ENCODE data around the gene KLF6.

Gene KLF6

GRCh38 chr10:3748484-3748883 lies 36.5 kb downstream of the KLF6 start:
- peaks cover 8% of the 10 kb centered on the region for H3K4me1 ChIP-seq (ENCODE audit: control insufficient read depth, insufficient read depth, low read depth, low read length)
- WGBS, result 87% methylated on average over 7 of the region's 7 CpGs

GRCh38 chr10:3747984-3748383 lies 37.0 kb downstream of the KLF6 start:
- Histone ChIP-seq H3K4me1 (ENCODE audit: control insufficient read depth, insufficient read depth, low read depth, low read length) (peaks cover 8% of the 10 kb centered on the region), H2AFZ (ENCODE audit: low read depth, low read length) (no peak overlapping the region), H3K4ac (ENCODE audit: low read depth in 1 of 2, low read length in 2 of 2) (no peak overlapping the region), H3K23ac (ENCODE audit: low read length in 2 of 2) (no peak overlapping the region), H3K9ac (ENCODE audit: low read length) (no peak overlapping the region), H2BK120ac (ENCODE audit: low read depth, low read length) (no peak overlapping the region), H4K8ac (ENCODE audit: low read length) (no peak overlapping the region), H3K79me1 (replicated peaks; ENCODE audit: low read length, poor library complexity, severe bottlenecking) (no peaks in the 10 kb centered on the region), H3K4me2 (ENCODE audit: low read length, poor library complexity, severe bottlenecking) (no peak overlapping the region), H4K91ac (ENCODE audit: low read length) (no peak overlapping the region), H2BK12ac (ENCODE audit: low read length in 2 of 2) (no peak overlapping the region), H3K4me3 (ENCODE audit: insufficient read depth in 1 of 2, low read depth in 1 of 2, low read length in 2 of 2) (no peak overlapping the region), H3K9me3 (ENCODE audit: control insufficient read depth, low read length) (no peaks in the 10 kb centered on the region), H3K18ac (ENCODE audit: low read depth in 1 of 2, low read length in 2 of 2) (peak overlapping the region in 1 of 2 experiments; percentile 19), H2AK5ac (ENCODE audit: low read length, severe bottlenecking) (peak overlapping the region; percentile 72), H3K27ac (ENCODE audit: low read length, poor library complexity, severe bottlenecking) (no peak overlapping the region), H3K36me3 (ENCODE audit: control insufficient read depth in 1 of 2, insufficient read depth in 2 of 2, low read depth in 1 of 2, low read length in 2 of 2) (no peaks in the 10 kb centered on the region), H3K14ac (ENCODE audit: low read length in 2 of 2) (no peak overlapping the region), H2BK15ac (ENCODE audit: low read depth, poor library complexity, severe bottlenecking) (no peak overlapping the region), H3K27me3 (ENCODE audit: control insufficient read depth in 1 of 2, insufficient read depth in 1 of 2, low read length in 2 of 2) (no peaks in the 10 kb centered on the region), H2BK5ac (ENCODE audit: low read depth, low read length, poor library complexity, severe bottlenecking) (no peak overlapping the region)
- 97% methylated on average over 6 of the region's 6 CpGs for WGBS
- DNase-seq, result no peak

More at GRCh38 chr10:3748484-3748883, 36.5 kb downstream of the KLF6 start:
- H4K91ac ChIP-seq (ENCODE audit: low read length), result no peak overlapping the region
- no peak overlapping the region for H2BK120ac ChIP-seq (ENCODE audit: low read depth, low read length)
- H3K9ac ChIP-seq (ENCODE audit: low read length), result no peak overlapping the region
- no peak overlapping the region for H4K8ac ChIP-seq (ENCODE audit: low read length)
- no peak for DNase-seq
- H3K4ac ChIP-seq (ENCODE audit: low read depth in 1 of 2, low read length in 2 of 2), result no peak overlapping the region
- H3K4me3 ChIP-seq (ENCODE audit: insufficient read depth in 1 of 2, low read depth in 1 of 2, low read length in 2 of 2), result no peak overlapping the region
- H2BK15ac ChIP-seq (ENCODE audit: low read depth, poor library complexity, severe bottlenecking), result no peak overlapping the region
- H3K27me3 ChIP-seq (ENCODE audit: control insufficient read depth in 1 of 2, insufficient read depth in 1 of 2, low read length in 2 of 2), result no peaks in the 10 kb centered on the region
- H3K18ac ChIP-seq (ENCODE audit: low read depth in 1 of 2, low read length in 2 of 2), result peak overlapping the region in 1 of 2 experiments; percentile 44
- no peak overlapping the region for H3K27ac ChIP-seq (ENCODE audit: low read length, poor library complexity, severe bottlenecking)
- H2BK12ac ChIP-seq (ENCODE audit: low read length in 2 of 2), result no peak overlapping the region
- H2AK5ac ChIP-seq (ENCODE audit: low read length, severe bottlenecking), result no peak overlapping the region
- H2AFZ ChIP-seq (ENCODE audit: low read depth, low read length), result no peak overlapping the region
- H2BK5ac ChIP-seq (ENCODE audit: low read depth, low read length, poor library complexity, severe bottlenecking), result no peak overlapping the region
- peak overlapping the region in 1 of 2 experiments; percentile 11 for H3K14ac ChIP-seq (ENCODE audit: low read length in 2 of 2)
- no peaks in the 10 kb centered on the region for H3K79me1 ChIP-seq (replicated peaks; ENCODE audit: low read length, poor library complexity, severe bottlenecking)
- H3K4me2 ChIP-seq (ENCODE audit: low read length, poor library complexity, severe bottlenecking), result no peak overlapping the region
- H3K23ac ChIP-seq (ENCODE audit: low read length in 2 of 2), result no peak overlapping the region
- no peaks in the 10 kb centered on the region for H3K36me3 ChIP-seq (ENCODE audit: control insufficient read depth in 1 of 2, insufficient read depth in 2 of 2, low read depth in 1 of 2, low read length in 2 of 2)
- H3K9me3 ChIP-seq (ENCODE audit: control insufficient read depth, low read length), result no peaks in the 10 kb centered on the region

- Histone ChIP-seq H3K4me1 (ENCODE audit: control insufficient read depth, insufficient read depth, low read depth, low read length) (peaks cover 8% of the 10 kb centered on the region), H3K23ac (ENCODE audit: low read length in 2 of 2) (no peak overlapping the region)
These were observed 37.6 kb downstream of the KLF6 start for GRCh38 chr10:3747248-3747960.

GRCh38 chr10:3746634-3747033 lies 38.4 kb downstream of the KLF6 start:
- 98% methylated on average over 7 of the region's 7 CpGs for whole genome bisulfite sequencing

More at GRCh38 chr10:3747248-3747960, 37.6 kb downstream of the KLF6 start:
- Histone ChIP-seq H2BK15ac (ENCODE audit: low read depth, poor library complexity, severe bottlenecking) (no peak overlapping the region), H3K9me3 (ENCODE audit: control insufficient read depth, low read length) (no peaks in the 10 kb centered on the region), H2AK5ac (ENCODE audit: low read length, severe bottlenecking) (no peak overlapping the region), H3K79me1 (replicated peaks; ENCODE audit: low read length, poor library complexity, severe bottlenecking) (no peaks in the 10 kb centered on the region), H3K9ac (ENCODE audit: low read length) (no peak overlapping the region), H2BK120ac (ENCODE audit: low read depth, low read length) (no peak overlapping the region), H4K91ac (ENCODE audit: low read length) (peak overlapping the region; percentile 90), H3K27me3 (ENCODE audit: control insufficient read depth in 1 of 2, insufficient read depth in 1 of 2, low read length in 2 of 2) (no peaks in the 10 kb centered on the region), H3K18ac (ENCODE audit: low read depth in 1 of 2, low read length in 2 of 2) (peak overlapping the region in 1 of 2 experiments; percentile 25), H2AFZ (ENCODE audit: low read depth, low read length) (no peak overlapping the region), H4K8ac (ENCODE audit: low read length) (no peak overlapping the region), H3K36me3 (ENCODE audit: control insufficient read depth in 1 of 2, insufficient read depth in 2 of 2, low read depth in 1 of 2, low read length in 2 of 2) (no peaks in the 10 kb centered on the region), H3K14ac (ENCODE audit: low read length in 2 of 2) (peak overlapping the region in 1 of 2 experiments; percentile 30), H3K27ac (ENCODE audit: low read length, poor library complexity, severe bottlenecking) (no peak overlapping the region), H2BK12ac (ENCODE audit: low read length in 2 of 2) (peak overlapping the region in 1 of 2 experiments; percentile 70), H3K4me2 (ENCODE audit: low read length, poor library complexity, severe bottlenecking) (no peak overlapping the region), H3K4me3 (ENCODE audit: insufficient read depth in 1 of 2, low read depth in 1 of 2, low read length in 2 of 2) (no peak overlapping the region), H3K4ac (ENCODE audit: low read depth in 1 of 2, low read length in 2 of 2) (peak overlapping the region in 1 of 2 experiments; percentile 17), H2BK5ac (ENCODE audit: low read depth, low read length, poor library complexity, severe bottlenecking) (no peak overlapping the region)
- 92% methylated on average over 27 of the region's 27 CpGs for WGBS
- DNase-seq, result no peak

More at GRCh38 chr10:3746634-3747033, 38.4 kb downstream of the KLF6 start:
- Histone ChIP-seq H2BK15ac (ENCODE audit: low read depth, poor library complexity, severe bottlenecking) (no peak overlapping the region), H3K4ac (ENCODE audit: low read depth in 1 of 2, low read length in 2 of 2) (no peak overlapping the region), H3K23ac (ENCODE audit: low read length in 2 of 2) (no peak overlapping the region), H3K18ac (ENCODE audit: low read depth in 1 of 2, low read length in 2 of 2) (no peak overlapping the region), H3K9ac (ENCODE audit: low read length) (no peak overlapping the region), H2AFZ (ENCODE audit: low read depth, low read length) (no peak overlapping the region), H3K79me1 (replicated peaks; ENCODE audit: low read length, poor library complexity, severe bottlenecking) (no peaks in the 10 kb centered on the region), H3K9me3 (ENCODE audit: control insufficient read depth, low read length) (no peaks in the 10 kb centered on the region), H3K4me1 (ENCODE audit: control insufficient read depth, insufficient read depth, low read depth, low read length) (peaks cover 8% of the 10 kb centered on the region), H2BK12ac (ENCODE audit: low read length in 2 of 2) (no peak overlapping the region), H3K27me3 (ENCODE audit: control insufficient read depth in 1 of 2, insufficient read depth in 1 of 2, low read length in 2 of 2) (no peaks in the 10 kb centered on the region), H4K8ac (ENCODE audit: low read length) (no peak overlapping the region), H3K4me2 (ENCODE audit: low read length, poor library complexity, severe bottlenecking) (no peak overlapping the region), H3K27ac (ENCODE audit: low read length, poor library complexity, severe bottlenecking) (no peak overlapping the region), H4K91ac (ENCODE audit: low read length) (no peak overlapping the region), H3K4me3 (ENCODE audit: insufficient read depth in 1 of 2, low read depth in 1 of 2, low read length in 2 of 2) (no peak overlapping the region), H2AK5ac (ENCODE audit: low read length, severe bottlenecking) (no peak overlapping the region), H3K36me3 (ENCODE audit: control insufficient read depth in 1 of 2, insufficient read depth in 2 of 2, low read depth in 1 of 2, low read length in 2 of 2) (no peaks in the 10 kb centered on the region), H3K14ac (ENCODE audit: low read length in 2 of 2) (no peak overlapping the region), H2BK5ac (ENCODE audit: low read depth, low read length, poor library complexity, severe bottlenecking) (no peak overlapping the region), H2BK120ac (ENCODE audit: low read depth, low read length) (no peak overlapping the region)
- DNase-seq, result no peak

Data from mesenchymal stem cell (in vitro differentiated cells and primary cell).